ENCODE results near the gene DHCR7.

The DHCR7 gene

GRCh38 chr11:71406681-71407080, 41.5 kb downstream of the DHCR7 start:
- no peak for FAIRE-seq

GRCh38 chr11:71404209-71404608, 44.0 kb downstream of the DHCR7 start:
- no peak for FAIRE-seq

- FAIRE-seq, result no peak
Measured at GRCh38 chr11:71402878-71403277, 45.3 kb downstream of the DHCR7 start.

GRCh38 chr11:71400216-71400615, 48.0 kb downstream of the DHCR7 start:
- FAIRE-seq, result no peak

GRCh38 chr11:71399341-71399740, 48.9 kb downstream of the DHCR7 start:
- FAIRE-seq, result no peak

GRCh38 chr11:71397961-71398360, 50.2 kb downstream of the DHCR7 start:
- FAIRE-seq, result no peak

GRCh38 chr11:71397331-71397860, 50.8 kb downstream of the DHCR7 start:
- no peak for FAIRE-seq

- no peak for FAIRE-seq
Measured at GRCh38 chr11:71396548-71397123, 51.6 kb downstream of the DHCR7 start.

GRCh38 chr11:71395774-71396173, 52.4 kb downstream of the DHCR7 start:
- no peak for FAIRE-seq

- FAIRE-seq, result no peak
Measured at GRCh38 chr11:71395263-71395560, 53.0 kb downstream of the DHCR7 start.

- FAIRE-seq, result no peak
Measured at GRCh38 chr11:71393283-71393682, 54.9 kb downstream of the DHCR7 start.

GRCh38 chr11:71391796-71392195, 56.4 kb downstream of the DHCR7 start:
- FAIRE-seq, result no peak

GRCh38 chr11:71391352-71391751, 56.8 kb downstream of the DHCR7 start:
- FAIRE-seq, result no peak

GRCh38 chr11:71388637-71389235, 59.5 kb downstream of the DHCR7 start:
- FAIRE-seq, result no peak

- no peak for FAIRE-seq
Measured at GRCh38 chr11:71387784-71388636, 60.2 kb downstream of the DHCR7 start.

GRCh38 chr11:71387200-71387599, 61.0 kb downstream of the DHCR7 start:
- FAIRE-seq, result no peak

GRCh38 chr11:71386202-71386601, 62.0 kb downstream of the DHCR7 start:
- FAIRE-seq, result no peak

GRCh38 chr11:71385091-71385490, 63.1 kb downstream of the DHCR7 start:
- FAIRE-seq, result no peak

- FAIRE-seq, result no peak
Measured at GRCh38 chr11:71384561-71384960, 63.6 kb downstream of the DHCR7 start.

Measured in endometrium (tissue), 2 donors.